HG02981 (cell line): ENCODE measurements around the gene PER1.

ENCODE experiments used
- ATAC-seq: cut with Tn5 transposase; IDR thresholded peaks from one replicate; pipeline ENCODE4 v1.9.1; 2021; ENCODE audit warnings: mild to moderate bottlenecking, moderate library complexity; ENCODE audit not compliant: unreplicated experiment

PER1 gene

DNA sequence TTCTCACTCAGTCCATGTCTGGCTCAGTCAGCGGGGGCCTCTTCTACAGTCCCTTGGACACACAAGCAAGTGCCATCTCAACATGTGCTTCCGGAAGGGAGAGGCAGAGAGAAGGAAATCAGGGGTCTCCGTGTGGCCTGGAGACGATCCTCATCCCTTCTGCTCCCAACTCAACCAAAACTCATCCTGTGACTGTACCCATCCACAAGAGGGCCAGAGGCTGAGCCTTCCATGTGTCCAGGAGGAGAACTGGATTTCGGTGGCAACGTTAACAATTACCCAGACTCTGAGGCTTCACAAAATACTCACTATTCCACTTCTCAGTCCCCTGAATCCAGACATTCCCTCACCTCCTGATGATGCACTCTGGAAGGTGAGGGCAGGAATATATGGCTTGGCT is 56.8 kb downstream of the PER1 start:
- ATAC-seq = no peak

DNA sequence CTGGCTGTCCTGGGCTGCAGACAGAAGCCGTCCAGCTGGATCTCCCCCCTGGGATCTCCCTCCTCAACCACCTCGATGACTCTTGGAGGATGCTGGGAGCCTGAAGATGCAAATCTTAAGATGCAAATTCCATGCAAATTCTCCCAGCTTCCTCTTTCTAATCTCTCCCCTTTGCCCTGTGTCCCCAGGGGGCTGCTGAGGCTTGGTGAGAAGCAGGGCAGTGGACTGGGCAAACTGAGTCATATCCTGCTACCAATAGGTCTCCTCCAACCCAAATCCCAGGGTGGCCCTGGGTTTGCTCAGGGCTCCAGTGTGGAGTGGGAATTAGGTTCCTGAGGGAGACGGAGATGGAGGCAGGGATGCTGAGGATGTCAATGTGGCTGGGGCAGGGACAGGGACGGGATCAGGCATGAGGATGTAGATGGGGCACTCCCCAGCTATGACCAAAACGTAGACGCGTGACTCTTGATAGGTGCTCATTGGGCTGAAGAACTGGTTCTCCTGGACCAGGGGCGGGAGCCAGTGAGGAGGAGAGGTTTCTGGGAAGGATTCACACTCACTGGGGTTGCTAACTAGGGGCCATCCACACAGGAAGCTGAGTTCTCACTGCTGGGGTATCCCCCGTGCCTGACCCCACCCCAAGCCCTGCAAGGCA is 61.0 kb downstream of the PER1 start:
- ATAC-seq = peak; percentile 63
